B cell (primary cell): Measurements from ENCODE around the gene DDX56. TPM values are rescaled to one million over a fixed set of nuclear protein-coding genes. Genes with fewer than 3 reads are reported as not detected.

Experiments used
- ATAC-seq: fragments of 200-7000 bp; cut with Tn5 transposase; one replicate; pipeline ENCODE4 v1.10.0; 2021; ENCODE audit warnings: low read depth, mild to moderate bottlenecking, moderate number of reproducible peaks, moderate library complexity
- CTCF ChIA-PET: fragments of 350-600 bp; sonication (Branson Sonifier 250); formaldehyde crosslinking; loops from one replicate; lab custom pipeline; 2021; ENCODE audit warnings: antibody characterized with exemption, inconsistent platforms; lab: Charles Lee
- POLR2A ChIA-PET: fragments of 350-600 bp; sonication (Branson Sonifier 250); formaldehyde crosslinking; loops from one replicate; lab custom pipeline; 2021; ENCODE audit warnings: antibody characterized with exemption; lab: Charles Lee
- DNase-seq: peaks from one replicate; pipeline ENCODE4 v3.0.0; 2013
- H2AFZ ChIP-seq: 2 replicates; pipeline ENCODE4 v1.6.1; 2012; ENCODE audit warnings: mild to moderate bottlenecking, low read depth, low read length; ENCODE audit not compliant: insufficient read depth, poor library complexity, severe bottlenecking
- H3K27ac ChIP-seq, 2 donors: 1 replicate in 1 of 2; 2 replicates in 1 of 2; pipeline ENCODE4 v1.5.1; 2012 to 2013; ENCODE audit warnings: low read length in 2 of 2, mild to moderate bottlenecking in 2 of 2, moderate library complexity in 1 of 2
- H3K27me3 ChIP-seq, 4 experiments: fragments of 200-600 bp in 1 of 4; sonication (generic) in 1 of 4; replicated peaks in 1 of 4; 1 replicate in 2 of 4; 2 replicates in 2 of 4; pipeline versions ENCODE4 v1.6.1 to v1.7.0; 2013 to 2016; ENCODE audit warnings: low read length in 3 of 4, mild to moderate bottlenecking in 2 of 4, mixed read lengths in 1 of 4, moderate library complexity in 1 of 4; ENCODE audit not compliant: insufficient read depth in 4 of 4, control insufficient read depth in 3 of 4; ENCODE audit errors: control extremely low read depth in 1 of 4
- H3K36me3 ChIP-seq, 2 experiments: replicated peaks in 1 of 2; 1 replicate in 1 of 2; 2 replicates in 1 of 2; pipeline versions ENCODE4 v1.6.1 to v1.7.1; 2013; ENCODE audit warnings: low read length in 1 of 2; ENCODE audit not compliant: insufficient read depth in 2 of 2, control insufficient read depth in 1 of 2; ENCODE audit errors: control extremely low read depth in 1 of 2, extremely low read depth in 1 of 2
- H3K4me1 ChIP-seq, 2 donors: fragments of 200-600 bp in 1 of 2; sonication (generic) in 1 of 2; 1 replicate in 1 of 2; 2 replicates in 1 of 2; pipeline versions ENCODE4 v1.5.1 to v1.6.1; 2013 to 2017; ENCODE audit warnings: low read length in 2 of 2; ENCODE audit not compliant: control insufficient read depth in 2 of 2, insufficient read depth in 2 of 2
- H3K4me2 ChIP-seq: replicated peaks from 2 replicates; pipeline ENCODE3; 2012; ENCODE audit warnings: mild to moderate bottlenecking, low read depth, low read length; ENCODE audit not compliant: poor library complexity, severe bottlenecking
- H3K4me3 ChIP-seq, 5 experiments: fragments of 200-600 bp in 1 of 5; sonication (generic) in 1 of 5; 1 replicate in 3 of 5; 2 replicates in 2 of 5; pipeline versions ENCODE4 v1.5.1 to v1.7.0; 2011 to 2016; ENCODE audit warnings: low read length in 4 of 5, mild to moderate bottlenecking in 4 of 5, low read depth in 2 of 5, control low read depth in 1 of 5, moderate library complexity in 1 of 5; ENCODE audit not compliant: insufficient read depth in 1 of 5; ENCODE audit errors: control extremely low read depth in 1 of 5, extremely low read depth in 1 of 5
- H3K79me2 ChIP-seq: fragments of 200-600 bp; sonication (generic); one replicate; pipeline ENCODE4 v1.6.0; 2016; ENCODE audit warnings: low read length; ENCODE audit not compliant: control insufficient read depth, insufficient read depth
- H3K9ac ChIP-seq: fragments of 200-600 bp; sonication (generic); 2 replicates; pipeline ENCODE4 v1.6.1; 2017; ENCODE audit warnings: mild to moderate bottlenecking, low read length, moderate library complexity
- H3K9me3 ChIP-seq, 3 donors: one replicate each; pipeline versions ENCODE4 v1.6.1 to v1.7.1; 2013; ENCODE audit warnings: low read length in 2 of 3; ENCODE audit not compliant: control insufficient read depth in 2 of 3, insufficient read depth in 1 of 3; ENCODE audit errors: control extremely low read depth in 1 of 3
- H4K20me1 ChIP-seq: 2 replicates; pipeline ENCODE4 v1.6.0; 2012; ENCODE audit warnings: mild to moderate bottlenecking, low read length; ENCODE audit not compliant: insufficient read depth, control insufficient read depth, poor library complexity, severe bottlenecking
- H3K27ac Mint-ChIP-seq: one replicate; pipeline ENCODE4 v1.8.0; 2021; ENCODE audit warnings: mixed read lengths
- H3K27me3 Mint-ChIP-seq: one replicate; pipeline ENCODE4 v1.8.0; 2021; ENCODE audit warnings: mixed read lengths
- H3K4me1 Mint-ChIP-seq: one replicate; pipeline ENCODE4 v1.8.0; 2021; ENCODE audit warnings: mixed read lengths
- H3K4me3 Mint-ChIP-seq: one replicate; pipeline ENCODE4 v1.8.0; 2021; ENCODE audit warnings: mixed read lengths
- H3K9me3 Mint-ChIP-seq: one replicate; pipeline ENCODE4 v1.8.0; 2022; ENCODE audit warnings: mixed read lengths; ENCODE audit not compliant: insufficient read depth
- EZH2 ChIP-seq: IDR thresholded peaks from 2 replicates; pipeline ENCODE4 v1.6.1; 2012; ENCODE audit warnings: borderline replicate concordance, low read depth, mild to moderate bottlenecking, moderate library complexity, low read length; ENCODE audit not compliant: insufficient read depth, poor library complexity, severe bottlenecking
- WGBS: methylation state at CpG from one replicate; pipeline ENCODE4 v1.1.5; 2013; ENCODE audit warnings: missing lambda C conversion rate; ENCODE audit not compliant: insufficient coverage; 5-methylcytosine and 5-hydroxymethylcytosine counted together
- intact Hi-C: fragments of 100-400 bp; cut with micrococcal nuclease; formaldehyde crosslinking; loops from one replicate; pipeline ENCODE4 v1.10.0; 2022
- polyA plus RNA-seq: library from polyadenylated mRNA; depleted of rRNA; stranded (reverse); fragments of >200 nt; gene quantifications from 2 replicates; pipeline ENCODE4 v1.2.3, GENCODE V29; 2012
- total RNA-seq, 2 donors: library from RNA; stranded (reverse); fragments of 120-200 nt in 1 of 2; gene quantifications; 1 replicate in 1 of 2; 2 replicates in 1 of 2; pipeline versions ENCODE4 v1.2.3 to v1.2.4, GENCODE V29; 2013 to 2022
- TF ChIP-seq, protein P1 (sequence below): fragments of 200-600 bp; IDR thresholded peaks from one replicate; pipeline ENCODE4 v1.8.0; 2022; ENCODE audit warnings: antibody characterized with exemption, mild to moderate bottlenecking

The DDX56 gene
- total and polyA plus RNA-seq, 2 donors (not counting 1 experiment from before 2014, with no cell fraction given), result 88.2 to 102 TPM

DNA sequence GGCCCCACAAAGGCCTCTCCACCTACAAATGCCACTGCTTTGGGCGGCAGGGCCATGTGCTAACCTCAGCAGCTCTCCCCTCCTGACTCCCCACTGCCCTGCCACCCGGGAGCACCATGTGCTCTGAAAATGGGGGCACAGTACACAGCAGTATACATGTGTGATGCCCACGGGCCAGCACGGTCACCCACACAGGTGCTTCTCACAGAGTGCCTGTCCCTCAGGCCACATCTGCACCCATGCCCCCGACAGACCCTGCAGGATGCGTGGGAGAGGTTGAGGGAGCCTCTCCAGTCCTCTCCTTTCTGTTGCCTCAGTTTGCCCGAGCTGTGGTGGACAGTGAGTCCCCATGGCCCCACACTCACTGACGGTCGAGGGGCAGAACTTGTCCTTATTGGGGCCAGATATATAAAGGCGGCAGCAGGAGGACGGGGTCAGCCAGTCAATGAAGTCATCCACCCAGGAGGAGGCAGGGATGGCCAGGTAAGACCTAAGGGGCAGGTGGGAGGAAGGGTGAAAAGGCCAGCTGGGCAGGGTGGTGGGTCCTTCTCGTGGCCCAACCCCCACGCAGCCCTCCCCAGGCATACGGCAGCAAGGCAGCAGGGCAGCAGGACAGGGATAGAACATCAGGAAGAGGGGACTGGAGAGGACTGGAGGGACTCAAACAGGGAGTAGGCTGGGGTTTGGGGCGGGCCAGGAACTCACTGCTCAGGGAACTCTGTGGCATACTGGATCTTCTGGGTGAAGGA lies 52.2 kb downstream of the DDX56 start:
- Mint-ChIP-seq H3K27me3 (peaks cover 32% of the 10 kb centered on the region), H3K9me3 (peaks cover 11% of the 10 kb centered on the region), H3K4me3 (no peak overlapping the region), H3K4me1 (no peaks in the 10 kb centered on the region), H3K27ac (no peak overlapping the region)
- TF ChIP-seq, protein P1, sequence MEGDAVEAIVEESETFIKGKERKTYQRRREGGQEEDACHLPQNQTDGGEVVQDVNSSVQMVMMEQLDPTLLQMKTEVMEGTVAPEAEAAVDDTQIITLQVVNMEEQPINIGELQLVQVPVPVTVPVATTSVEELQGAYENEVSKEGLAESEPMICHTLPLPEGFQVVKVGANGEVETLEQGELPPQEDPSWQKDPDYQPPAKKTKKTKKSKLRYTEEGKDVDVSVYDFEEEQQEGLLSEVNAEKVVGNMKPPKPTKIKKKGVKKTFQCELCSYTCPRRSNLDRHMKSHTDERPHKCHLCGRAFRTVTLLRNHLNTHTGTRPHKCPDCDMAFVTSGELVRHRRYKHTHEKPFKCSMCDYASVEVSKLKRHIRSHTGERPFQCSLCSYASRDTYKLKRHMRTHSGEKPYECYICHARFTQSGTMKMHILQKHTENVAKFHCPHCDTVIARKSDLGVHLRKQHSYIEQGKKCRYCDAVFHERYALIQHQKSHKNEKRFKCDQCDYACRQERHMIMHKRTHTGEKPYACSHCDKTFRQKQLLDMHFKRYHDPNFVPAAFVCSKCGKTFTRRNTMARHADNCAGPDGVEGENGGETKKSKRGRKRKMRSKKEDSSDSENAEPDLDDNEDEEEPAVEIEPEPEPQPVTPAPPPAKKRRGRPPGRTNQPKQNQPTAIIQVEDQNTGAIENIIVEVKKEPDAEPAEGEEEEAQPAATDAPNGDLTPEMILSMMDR, result no peak
- no peak for TF ChIP-seq EZH2
- Histone ChIP-seq H4K20me1 (no peaks in the 10 kb centered on the region), H3K36me3 (no peaks in the 10 kb centered on the region), H3K9me3 (peaks cover 1 to 20% (median 16%) of the 10 kb centered on the region in 3 donors), H3K27me3 (peaks cover 0 to 10% (median 0%) of the 10 kb centered on the region in 4 experiments), H3K79me2 (no peaks in the 10 kb centered on the region), H3K4me2 (no peak overlapping the region), H3K4me1 (no peaks in the 10 kb centered on the region), H3K4me3 (no peak overlapping the region), H3K9ac (no peak overlapping the region), H2AFZ (no peak overlapping the region), H3K27ac (no peak overlapping the region)
- WGBS, result 91% methylated on average over 15 of the region's 15 CpGs
- intact Hi-C loops, result no loop called here
- CTCF ChIA-PET, result no interaction called here
- no peak for DNase-seq
- POLR2A ChIA-PET, result no interaction called here
- ATAC-seq, result no peak

DNA sequence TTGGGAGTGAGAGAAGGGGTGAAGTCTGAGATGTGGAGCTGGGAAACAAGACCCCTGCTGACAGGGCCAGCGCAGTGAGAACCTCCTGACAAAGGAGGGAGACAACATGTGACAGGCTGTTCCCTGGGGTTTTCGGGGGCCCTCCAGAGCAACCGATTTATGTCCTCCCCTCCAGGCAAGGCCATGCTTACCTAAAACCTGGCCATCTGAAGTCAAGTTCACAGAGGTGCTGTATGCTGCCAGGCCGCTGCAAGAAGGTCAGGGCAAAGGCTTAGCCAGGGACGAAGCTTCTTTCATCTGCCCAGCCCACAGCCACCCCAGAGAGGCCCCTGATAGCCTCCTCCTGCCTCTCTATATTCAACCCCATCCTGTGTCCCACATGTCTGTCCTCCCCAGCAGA lies 53.1 kb downstream of the DDX56 start:
- ATAC-seq, result no peak
- no peak overlapping the region for H3K4me2 ChIP-seq
- ChIA-PET POLR2A (no interaction called here), CTCF (no interaction called here)
- no peaks in the 10 kb centered on the region for H3K4me1 ChIP-seq
- H3K27me3 Mint-ChIP-seq, result peaks cover 32% of the 10 kb centered on the region
- peaks cover 0 to 11% (median 10%) of the 10 kb centered on the region in 3 donors for H3K9me3 ChIP-seq
- H3K79me2 ChIP-seq, result no peaks in the 10 kb centered on the region
- no peak overlapping the region for H2AFZ ChIP-seq
- H4K20me1 ChIP-seq, result no peaks in the 10 kb centered on the region
- peaks cover 11% of the 10 kb centered on the region for H3K9me3 Mint-ChIP-seq
- TF ChIP-seq, protein P1, result no peak
- TF ChIP-seq EZH2, result no peak
- no peaks in the 10 kb centered on the region for H3K4me1 Mint-ChIP-seq
- H3K27me3 ChIP-seq, result peaks cover 0 to 10% (median 0%) of the 10 kb centered on the region in 4 experiments
- DNase-seq, result no peak
- WGBS, result 98% methylated on average over 5 of the region's 5 CpGs
- H3K4me3 Mint-ChIP-seq, result no peak overlapping the region
- no peak overlapping the region for H3K27ac ChIP-seq
- no peak overlapping the region for H3K4me3 ChIP-seq
- intact Hi-C loops, result no loop called here
- no peaks in the 10 kb centered on the region for H3K36me3 ChIP-seq
- H3K9ac ChIP-seq, result no peak overlapping the region
- H3K27ac Mint-ChIP-seq, result no peak overlapping the region
